ENCODE data around the gene CRADD. TPM values are rescaled to one million over a fixed set of nuclear protein-coding genes. Genes with fewer than 3 reads are reported as not detected.
A peak's percentile ranks its signal among the peaks of the same experiment; 100 is the strongest.

The CRADD gene
- total RNA-seq, 3 donors from 2014 or later: 24.0 to 49.8 (median 44.2) TPM

DNA sequence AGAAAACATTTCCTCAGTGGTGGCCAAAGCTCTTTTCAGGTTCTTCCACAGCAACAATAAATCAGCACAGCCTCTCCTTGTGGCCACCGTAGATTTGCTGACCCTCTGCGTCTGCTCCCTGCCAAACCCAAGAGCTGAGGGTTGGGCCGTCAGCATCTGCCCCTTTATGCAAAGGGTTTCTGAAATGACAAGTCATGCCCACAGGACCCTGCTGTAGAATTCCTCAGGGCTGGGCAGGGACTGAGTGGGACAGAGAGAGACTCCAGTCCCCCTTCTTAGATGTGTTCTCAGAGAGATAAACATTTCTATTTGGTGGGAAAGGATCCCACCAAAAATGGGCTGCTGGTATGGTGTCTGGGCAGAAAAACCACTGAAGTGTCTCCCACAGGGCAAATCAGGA is 238.2 kb downstream of the CRADD start:
- Histone ChIP-seq H3K36me3 (no peaks in the 10 kb centered on the region), H3K4me3 (no peak overlapping the region), H3K27me3 (no peaks in the 10 kb centered on the region), H3K9me3 (no peaks in the 10 kb centered on the region), H3K4me1 (no peaks in the 10 kb centered on the region), H3K27ac (no peak overlapping the region)
- TF ChIP-seq POLR2A (IDR thresholded peaks at IDR 0.05): no peak
- no peak for TF ChIP-seq POLR2AphosphoS5 (IDR thresholded peaks at IDR 0.05)
- TF ChIP-seq, protein P1, sequence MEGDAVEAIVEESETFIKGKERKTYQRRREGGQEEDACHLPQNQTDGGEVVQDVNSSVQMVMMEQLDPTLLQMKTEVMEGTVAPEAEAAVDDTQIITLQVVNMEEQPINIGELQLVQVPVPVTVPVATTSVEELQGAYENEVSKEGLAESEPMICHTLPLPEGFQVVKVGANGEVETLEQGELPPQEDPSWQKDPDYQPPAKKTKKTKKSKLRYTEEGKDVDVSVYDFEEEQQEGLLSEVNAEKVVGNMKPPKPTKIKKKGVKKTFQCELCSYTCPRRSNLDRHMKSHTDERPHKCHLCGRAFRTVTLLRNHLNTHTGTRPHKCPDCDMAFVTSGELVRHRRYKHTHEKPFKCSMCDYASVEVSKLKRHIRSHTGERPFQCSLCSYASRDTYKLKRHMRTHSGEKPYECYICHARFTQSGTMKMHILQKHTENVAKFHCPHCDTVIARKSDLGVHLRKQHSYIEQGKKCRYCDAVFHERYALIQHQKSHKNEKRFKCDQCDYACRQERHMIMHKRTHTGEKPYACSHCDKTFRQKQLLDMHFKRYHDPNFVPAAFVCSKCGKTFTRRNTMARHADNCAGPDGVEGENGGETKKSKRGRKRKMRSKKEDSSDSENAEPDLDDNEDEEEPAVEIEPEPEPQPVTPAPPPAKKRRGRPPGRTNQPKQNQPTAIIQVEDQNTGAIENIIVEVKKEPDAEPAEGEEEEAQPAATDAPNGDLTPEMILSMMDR (IDR thresholded peaks at IDR 0.05): no peak
- intact Hi-C loops (cut with DNase I; ENCODE audit: low total_unique reads): no loop called here
- DNase-seq (ENCODE audit: low spot score in 2 of 2): no peak

DNA sequence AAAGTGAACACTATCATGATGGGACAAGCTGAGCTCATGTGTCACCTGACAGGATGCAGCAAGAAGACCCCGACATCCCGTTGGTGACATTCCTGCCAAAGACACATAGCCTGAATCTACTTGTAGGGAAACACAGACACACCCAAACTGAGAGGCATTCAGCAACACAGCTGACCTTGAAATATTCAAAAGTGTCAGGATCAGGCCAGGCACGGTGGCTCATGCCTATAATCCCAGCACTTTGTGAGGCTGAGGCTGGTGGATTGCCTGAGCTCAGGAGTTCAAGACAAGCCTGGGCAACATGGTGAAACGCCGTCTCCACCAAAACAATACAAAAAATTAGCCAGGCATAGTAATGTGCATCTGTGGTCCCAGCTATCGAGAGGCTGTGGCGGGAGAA is 239.2 kb downstream of the CRADD start:
- intact Hi-C loops (cut with DNase I; ENCODE audit: low total_unique reads): no loop called here
- no peaks in the 10 kb centered on the region for H3K4me1 ChIP-seq
- no peaks in the 10 kb centered on the region for H3K27me3 ChIP-seq
- no peaks in the 10 kb centered on the region for H3K36me3 ChIP-seq
- no peak for DNase-seq (ENCODE audit: low spot score in 2 of 2)
- H3K9me3 ChIP-seq: no peaks in the 10 kb centered on the region
- TF ChIP-seq POLR2AphosphoS5 (IDR thresholded peaks at IDR 0.05): no peak
- TF ChIP-seq, protein P1 (IDR thresholded peaks at IDR 0.05): no peak
- no peak overlapping the region for H3K4me3 ChIP-seq
- no peak overlapping the region for H3K27ac ChIP-seq

DNA sequence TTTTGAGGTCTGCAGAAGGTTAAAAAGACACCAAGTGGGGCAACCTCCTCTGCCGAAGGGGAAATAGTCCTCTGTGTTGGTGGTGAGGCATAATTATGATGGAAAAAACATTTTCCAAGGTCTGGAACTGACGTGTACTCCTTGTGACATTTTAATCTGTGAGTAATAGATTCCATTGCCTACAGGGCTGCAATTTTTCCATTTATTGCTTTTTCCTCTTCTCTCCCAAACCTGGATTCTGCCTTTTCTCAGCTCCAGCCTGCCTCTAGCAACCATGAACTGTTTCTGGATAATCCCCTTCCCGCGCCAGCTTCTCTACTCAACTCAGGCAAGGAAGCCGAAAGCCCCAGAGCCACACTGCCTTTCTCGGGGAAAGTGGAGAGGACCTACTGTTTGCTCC is 241.1 kb downstream of the CRADD start:
- DNase-seq (ENCODE audit: low spot score in 2 of 2): no peak
- H3K27ac ChIP-seq: peak overlapping the region in 1 of 2 donors; percentile 19
- H3K9me3 ChIP-seq: no peaks in the 10 kb centered on the region
- no peaks in the 10 kb centered on the region for H3K27me3 ChIP-seq
- intact Hi-C loops (cut with DNase I; ENCODE audit: low total_unique reads): no loop called here
- H3K4me3 ChIP-seq: no peak overlapping the region
- TF ChIP-seq POLR2AphosphoS5 (IDR thresholded peaks at IDR 0.05) (no peak), POLR2A (IDR thresholded peaks at IDR 0.05) (no peak)
- TF ChIP-seq, protein P1 (IDR thresholded peaks at IDR 0.05): no peak
- no peaks in the 10 kb centered on the region for H3K36me3 ChIP-seq
- no peaks in the 10 kb centered on the region for H3K4me1 ChIP-seq

DNA sequence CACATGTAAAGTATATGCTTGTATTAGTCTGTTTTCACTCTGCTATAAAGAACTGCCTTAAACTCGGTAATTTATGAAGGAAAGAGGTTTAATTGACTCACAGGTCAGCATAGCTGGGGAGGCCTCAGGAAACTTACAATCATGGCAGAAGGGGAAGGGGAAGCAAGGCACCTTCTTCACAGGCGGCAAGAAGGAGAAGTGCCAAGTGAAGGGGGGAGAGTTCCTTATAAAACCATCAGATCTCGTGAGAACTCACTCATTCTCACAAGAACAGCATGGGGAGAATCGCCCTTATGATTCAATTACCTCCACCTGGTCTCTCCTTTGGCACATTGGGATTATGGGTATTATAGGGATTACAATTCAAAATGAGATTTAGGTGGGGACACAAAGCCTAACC is 241.7 kb downstream of the CRADD start:
- no peaks in the 10 kb centered on the region for H3K36me3 ChIP-seq
- DNase-seq (ENCODE audit: low spot score in 2 of 2): no peak
- H3K27ac ChIP-seq: no peak overlapping the region
- no peaks in the 10 kb centered on the region for H3K9me3 ChIP-seq
- intact Hi-C loops (cut with DNase I; ENCODE audit: low total_unique reads): no loop called here
- no peak for TF ChIP-seq POLR2AphosphoS5 (IDR thresholded peaks at IDR 0.05)
- TF ChIP-seq POLR2A (IDR thresholded peaks at IDR 0.05): no peak
- TF ChIP-seq, protein P1 (IDR thresholded peaks at IDR 0.05): no peak
- no peaks in the 10 kb centered on the region for H3K27me3 ChIP-seq
- H3K4me1 ChIP-seq: no peaks in the 10 kb centered on the region
- no peak overlapping the region for H3K4me3 ChIP-seq

DNA sequence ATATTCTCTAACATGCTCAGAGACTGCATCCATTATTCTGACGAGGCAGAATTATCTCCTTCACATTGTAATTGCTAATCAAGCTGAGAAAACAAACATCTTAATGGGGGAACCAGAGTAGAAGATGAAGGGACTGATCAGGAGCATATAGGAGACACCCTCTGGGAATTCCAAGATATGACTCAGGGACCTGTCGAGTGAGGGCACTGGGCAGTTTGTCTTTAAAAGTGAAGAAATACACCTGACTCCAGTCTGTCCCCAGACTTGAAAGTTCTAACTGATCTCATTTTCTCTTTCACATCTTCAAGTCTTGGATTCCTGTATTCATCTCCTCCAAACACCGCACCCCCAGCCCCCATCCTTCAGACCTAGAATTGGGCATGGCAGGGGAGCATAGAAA is 244.3 kb downstream of the CRADD start:
- Histone ChIP-seq H3K36me3 (no peaks in the 10 kb centered on the region), H3K4me3 (no peak overlapping the region), H3K27ac (no peak overlapping the region), H3K9me3 (peaks cover 0 to 13% of the 10 kb centered on the region in 2 donors), H3K27me3 (no peaks in the 10 kb centered on the region), H3K4me1 (no peaks in the 10 kb centered on the region)
- DNase-seq (ENCODE audit: low spot score in 2 of 2): no peak
- intact Hi-C loops (cut with DNase I; ENCODE audit: low total_unique reads): no loop called here
- no peak for TF ChIP-seq POLR2AphosphoS5 (IDR thresholded peaks at IDR 0.05)
- TF ChIP-seq POLR2A (IDR thresholded peaks at IDR 0.05): no peak
- TF ChIP-seq, protein P1 (IDR thresholded peaks at IDR 0.05): no peak
